ENCODE data around the gene LLGL1.
A peak's percentile ranks its signal among the peaks of the same experiment; 100 is the strongest.

Gene LLGL1

GRCh38 chr17:18261659-18262058 is 36.2 kb downstream of the LLGL1 start:
- peak overlapping the region; percentile 84 for H3K4me3 ChIP-seq (ENCODE audit: low read length)
- no peak for TF ChIP-seq CTCF (conservative IDR thresholded peaks at IDR 0.05; ENCODE audit: low read length)
- no peak for DNase-seq (ENCODE audit: low read depth)

GRCh38 chr17:18262111-18262510 is 36.7 kb downstream of the LLGL1 start:
- no peak overlapping the region; the same call in 1 of the 2 replicates for H3K4me3 ChIP-seq (ENCODE audit: low read length)
- DNase-seq (ENCODE audit: low read depth): no peak
- no peak for TF ChIP-seq CTCF (conservative IDR thresholded peaks at IDR 0.05; ENCODE audit: low read length)

GRCh38 chr17:18262641-18263040 is 37.2 kb downstream of the LLGL1 start:
- DNase-seq (ENCODE audit: low read depth): no peak
- no peak overlapping the region for H3K4me3 ChIP-seq (ENCODE audit: low read length)
- no peak for TF ChIP-seq CTCF (conservative IDR thresholded peaks at IDR 0.05; ENCODE audit: low read length)

- no peak for DNase-seq (ENCODE audit: low read depth)
- H3K4me3 ChIP-seq (ENCODE audit: low read length): no peak overlapping the region
- no peak for TF ChIP-seq CTCF (conservative IDR thresholded peaks at IDR 0.05; ENCODE audit: low read length)
Measured at GRCh38 chr17:18263885-18264682, 38.6 kb downstream of the LLGL1 start.

GRCh38 chr17:18267366-18267765 is 41.9 kb downstream of the LLGL1 start:
- H3K4me3 ChIP-seq (ENCODE audit: low read length): no peak overlapping the region
- no peak for DNase-seq (ENCODE audit: low read depth)
- TF ChIP-seq CTCF (conservative IDR thresholded peaks at IDR 0.05; ENCODE audit: low read length): no peak

GRCh38 chr17:18267927-18268711 is 42.7 kb downstream of the LLGL1 start:
- no peak overlapping the region for H3K4me3 ChIP-seq (ENCODE audit: low read length)
- DNase-seq (ENCODE audit: low read depth): peak; percentile 37
- no peak for TF ChIP-seq CTCF (conservative IDR thresholded peaks at IDR 0.05; ENCODE audit: low read length)
